ENCODE measurements around the gene TMEM38A.
A peak's percentile ranks its signal among the peaks of the same experiment; 100 is the strongest.

The TMEM38A gene

GRCh38 chr19:16624236-16624635, 36.7 kb upstream of the TMEM38A start:
- no peak for DNase-seq (ENCODE audit: low read depth)
- H3K4me3 ChIP-seq (ENCODE audit: control insufficient read depth, low read depth, low read length), result no peak overlapping the region
- TF ChIP-seq CTCF (IDR thresholded peaks at IDR 0.05; ENCODE audit: control insufficient read depth, insufficient read depth, low read depth, low read length, missing control alignments), result no peak

GRCh38 chr19:16625163-16625958, 35.6 kb upstream of the TMEM38A start:
- no peak for TF ChIP-seq CTCF (IDR thresholded peaks at IDR 0.05; ENCODE audit: control insufficient read depth, insufficient read depth, low read depth, low read length, missing control alignments)
- H3K4me3 ChIP-seq (ENCODE audit: control insufficient read depth, low read depth, low read length), result no peak overlapping the region
- DNase-seq (ENCODE audit: low read depth), result no peak

- DNase-seq (ENCODE audit: low read depth), result no peak
- H3K4me3 ChIP-seq (ENCODE audit: control insufficient read depth, low read depth, low read length), result peak overlapping the region; percentile 87
- TF ChIP-seq CTCF (IDR thresholded peaks at IDR 0.05; ENCODE audit: control insufficient read depth, insufficient read depth, low read depth, low read length, missing control alignments), result no peak
Observed at GRCh38 chr19:16626796-16627192, 34.1 kb upstream of the TMEM38A start.

- TF ChIP-seq CTCF (IDR thresholded peaks at IDR 0.05; ENCODE audit: control insufficient read depth, insufficient read depth, low read depth, low read length, missing control alignments), result no peak
- peak overlapping the region; percentile 87 for H3K4me3 ChIP-seq (ENCODE audit: control insufficient read depth, low read depth, low read length)
- DNase-seq (ENCODE audit: low read depth), result no peak
Observed at GRCh38 chr19:16627193-16627927, 33.6 kb upstream of the TMEM38A start.

GRCh38 chr19:16627928-16628182, 33.1 kb upstream of the TMEM38A start:
- DNase-seq (ENCODE audit: low read depth), result no peak
- peak overlapping the region; percentile 87 for H3K4me3 ChIP-seq (ENCODE audit: control insufficient read depth, low read depth, low read length)
- TF ChIP-seq CTCF (IDR thresholded peaks at IDR 0.05; ENCODE audit: control insufficient read depth, insufficient read depth, low read depth, low read length, missing control alignments), result no peak

GRCh38 chr19:16628183-16628983, 32.6 kb upstream of the TMEM38A start, which contains the start of gene MED26:
TSS of gene MED26 (minus strand) at chr19:16628204. CDS start at chr19:16627943, 261 bp downstream.
- peak; percentile 70 for DNase-seq (ENCODE audit: low read depth)
- no peak for TF ChIP-seq CTCF (IDR thresholded peaks at IDR 0.05; ENCODE audit: control insufficient read depth, insufficient read depth, low read depth, low read length, missing control alignments)
- peak within 1 kb of the TSS; percentile 90 for H3K4me3 ChIP-seq (ENCODE audit: control insufficient read depth, low read depth, low read length)
